GM12878 (cell line): ENCODE data around the gene TTC32. TPM values are rescaled to one million over a fixed set of nuclear protein-coding genes. Genes with fewer than 3 reads are reported as not detected.

Experiments used
- ATAC-seq: fragments of 200-7000 bp; cut with Tn5 transposase; 3 replicates; pipeline ENCODE4 v1.9.1; 2020; ENCODE audit warnings: mild to moderate bottlenecking, moderate library complexity
- BruUV-seq: library from RNA; stranded (reverse); fragments of 400-500 nt; replicated peaks from 2 replicates; lab custom pipeline; 2021; lab: Mats Ljungman, UMichigan
- CTCF ChIA-PET: fragments of 300-600 bp; sonication (Branson Sonifier 250); formaldehyde crosslinking; extraction: SDS; loops from one replicate; lab custom pipeline; 2021; ENCODE audit warnings: inconsistent platforms; lab: Yijun Ruan, JAX
- POLR2A ChIA-PET: fragments of 350-600 bp; formaldehyde crosslinking; extraction: SDS; loops from one replicate; lab custom pipeline; 2021; ENCODE audit warnings: inconsistent platforms; lab: Charles Lee
- RAD21 ChIA-PET: fragments of 300-600 bp; sonication (Branson Sonifier 250); formaldehyde crosslinking; loops from one replicate; lab custom pipeline; 2023; ENCODE audit warnings: antibody characterized with exemption; ENCODE audit not compliant: unreplicated experiment; lab: Charles Lee
- SMC1A ChIA-PET: fragments of 300-600 bp; sonication (Branson Sonifier 250); formaldehyde crosslinking; loops from one replicate; lab custom pipeline; 2023; ENCODE audit not compliant: unreplicated experiment, uncharacterized antibody; lab: Charles Lee
- DNase-seq: peaks from one replicate; pipeline ENCODE4 v3.0.0-alpha.2; 2011; ENCODE audit warnings: low read depth, low spot score
- FAIRE-seq: peaks from 3 replicates; lab custom pipeline; 2011; peaks lifted over from hg19 to GRCh38; lab: Jason Lieb, UNC
- H2AFZ ChIP-seq: 2 replicates; pipeline ENCODE4 v1.6.0; 2011; ENCODE audit warnings: low read depth, low read length, control low read depth; ENCODE audit not compliant: control insufficient read depth
- H3K27ac ChIP-seq: 2 replicates; pipeline ENCODE4 v1.5.1; 2011; ENCODE audit warnings: control low read depth; ENCODE audit not compliant: control insufficient read depth, insufficient read depth
- H3K27me3 ChIP-seq, 2 experiments: replicated peaks in 1 of 2; 2 replicates each; pipeline versions ENCODE4 v1.6.0 to v1.6.1; 2011; ENCODE audit warnings: low read length in 1 of 2; ENCODE audit not compliant: control insufficient read depth in 2 of 2, insufficient read depth in 2 of 2
- H3K36me3 ChIP-seq, 2 experiments: 2 replicates each; pipeline ENCODE4 v1.5.1; 2011; ENCODE audit warnings: low read length in 1 of 2; ENCODE audit not compliant: control insufficient read depth in 2 of 2, insufficient read depth in 2 of 2
- H3K4me1 ChIP-seq: 2 replicates; pipeline ENCODE4 v1.6.1; 2011; ENCODE audit warnings: mild to moderate bottlenecking, low read length, moderate library complexity, mixed read lengths; ENCODE audit not compliant: control insufficient read depth, insufficient read depth
- H3K4me2 ChIP-seq: 2 replicates; pipeline ENCODE4 v1.6.0; 2011; ENCODE audit warnings: control low read depth; ENCODE audit not compliant: control insufficient read depth, insufficient read depth
- H3K4me3 ChIP-seq: fragments of 200-600 bp; sonication (generic); 2 replicates; pipeline ENCODE4 v1.5.1; 2016
- H3K79me2 ChIP-seq: 2 replicates; pipeline ENCODE4 v1.6.0; 2011; ENCODE audit warnings: low read length; ENCODE audit not compliant: control insufficient read depth, insufficient read depth
- H3K9ac ChIP-seq: 2 replicates; pipeline ENCODE4 v1.8.0; 2011; ENCODE audit warnings: low read length, control low read depth, mixed read lengths; ENCODE audit not compliant: control insufficient read depth, insufficient read depth
- H3K9me3 ChIP-seq: replicated peaks from 3 replicates; pipeline ENCODE4 v1.5.1; 2011; ENCODE audit warnings: mild to moderate bottlenecking, low read length; ENCODE audit not compliant: control insufficient read depth, insufficient read depth
- H4K20me1 ChIP-seq: 2 replicates; pipeline ENCODE4 v1.6.0; 2011; ENCODE audit not compliant: control insufficient read depth, insufficient read depth
- ATF7 ChIP-seq: fragments of 450-650 bp; IDR thresholded peaks from 2 replicates; pipeline ENCODE4 v1.6.1; 2016; ENCODE audit warnings: low read depth, mild to moderate bottlenecking
- LARP7 ChIP-seq: fragments of 450-650 bp; IDR thresholded peaks from 2 replicates; pipeline ENCODE4 v1.6.1; 2017; ENCODE audit warnings: mild to moderate bottlenecking
- MAX ChIP-seq: IDR thresholded peaks from 2 replicates; pipeline ENCODE4 v1.6.1; 2012; ENCODE audit warnings: low read depth, low read length, improper control_type of control experiment
- RELA ChIP-seq: fragments of 450-650 bp; IDR thresholded peaks from 2 replicates; pipeline ENCODE4 v1.8.0; 2014; ENCODE audit warnings: borderline replicate concordance; ENCODE audit not compliant: partially characterized antibody
- YBX1 ChIP-seq: fragments of 450-650 bp; IDR thresholded peaks from 2 replicates; pipeline ENCODE4 v1.6.1; 2016; ENCODE audit warnings: antibody characterized with exemption
- WGBS: methylation state at CpG from one replicate; pipeline ENCODE4 v1.1.6; 2016; ENCODE audit warnings: low lambda C conversion rate; ENCODE audit not compliant: insufficient replicate concordance, insufficient coverage; ENCODE audit errors: missing lambda C conversion rate; 5-methylcytosine and 5-hydroxymethylcytosine counted together
- in situ Hi-C: fragments of 300-500 bp; cut with MboI; formaldehyde crosslinking; loops from 9 replicates; pipeline ENCODE4 v1.14.3; 2018; ENCODE audit warnings: mixed read lengths
- intact Hi-C: fragments of 100-400 bp; cut with micrococcal nuclease; formaldehyde crosslinking; loops from one replicate; pipeline ENCODE4 v1.14.2; 2022; ENCODE audit not compliant: unreplicated experiment
- polyA plus RNA-seq, 11 experiments: library from polyadenylated mRNA; depleted of rRNA in 4 of 11; unstranded in 6 of 11; stranded (reverse) in 5 of 11; fragments of >200 nt; fragmentation: Nextera tagmentation in 4 of 11; fragmentation: Illumina TruSeq in 1 of 11; extraction: Ambion mirVana in 4 of 11; extraction: Trizol in 1 of 11; gene quantifications; 1 replicate in 1 of 11; 2 replicates in 10 of 11; pipeline versions ENCODE4 v1.2.1 to v1.2.3, GENCODE V29; 2011 to 2016; ENCODE audit warnings: inconsistent platforms in 2 of 11, missing spikeins in 2 of 11, low read depth in 1 of 11
- total RNA-seq, 4 experiments: library from RNA; depleted of rRNA in 3 of 4; stranded (reverse); fragments of >200 nt in 3 of 4; fragmentation: Illumina TruSeq in 1 of 4; extraction: Trizol in 1 of 4; gene quantifications; 2 replicates each; pipeline versions ENCODE4 v1.2.1 to v1.2.3, GENCODE V29; 2013 to 2021

Gene TTC32
- total and polyA plus RNA-seq, 10 of the 15 experiments (the other 5 are each of a cell fraction or from before 2014, with no cell fraction given) = 11.1 to 30.0 (median 19.7) TPM

- intact Hi-C loops = no loop called here
- H3K79me2 ChIP-seq = no peaks in the 10 kb centered on the region
- TF ChIP-seq RELA = no peak
- no peak for TF ChIP-seq MAX
- TF ChIP-seq YBX1 = no peak
- no peak for TF ChIP-seq LARP7
- TF ChIP-seq ATF7 = no peak
- TF ChIP-seq, all 136 proteins: peak for 0
- Histone ChIP-seq H3K4me1 (no peaks in the 10 kb centered on the region), H3K27ac (no peak overlapping the region), H3K36me3 (no peaks in the 10 kb centered on the region), H3K27me3 (no peaks in the 10 kb centered on the region; a peak in 2 of 4 replicates), H2AFZ (no peak overlapping the region), H3K4me3 (no peak overlapping the region), H4K20me1 (no peaks in the 10 kb centered on the region), H3K4me2 (no peak overlapping the region), H3K9ac (no peak overlapping the region), H3K9me3 (no peaks in the 10 kb centered on the region)
- SMC1A ChIA-PET = no interaction called here
- RAD21 ChIA-PET = no interaction called here
- in situ Hi-C loops = no loop called here
- FAIRE-seq (no peak), ATAC-seq (no peak), DNase-seq (no peak)
- WGBS = 27% methylated on average over 4 of the region's 4 CpGs
- no TSS peak for BruUV-seq
- POLR2A ChIA-PET = no interaction called here
- CTCF ChIA-PET = no interaction called here
Measured at GRCh38 chr2:19847486-19847885, 54.3 kb downstream of the TTC32 start.

Other genes starting within 250 kb of the TTC32 start
- gene WDR35, start 88.1 kb upstream of the TTC32 start, total RNA-seq (2014; rRNA removed) = 7.3 and 8.1 TPM in 2 replicates
- 8.5 and 9.0 TPM in 2 replicates for gene WDR35, start 88.1 kb upstream of the TTC32 start, total RNA-seq (2014; rRNA removed; fragmentation: Illumina TruSeq; extraction: Trizol)
- 6.9 and 7.1 TPM in 2 replicates for gene WDR35, start 88.1 kb upstream of the TTC32 start, total RNA-seq (2021)
- 9.3 and 14.7 TPM in 2 replicates for gene WDR35, start 88.1 kb upstream of the TTC32 start, polyA plus RNA-seq (2011; rRNA removed)
- 6.4 and 8.2 TPM in 2 replicates for gene WDR35, start 88.1 kb upstream of the TTC32 start, polyA plus RNA-seq (2014; fragmentation: Illumina TruSeq; extraction: Trizol)
- gene WDR35, start 88.1 kb upstream of the TTC32 start, polyA plus RNA-seq (2014; fragmentation: Nextera tagmentation; extraction: Ambion mirVana) = 1 to 10 TPM; 3.0 to 3.2 TPM
- gene WDR35, start 88.1 kb upstream of the TTC32 start, polyA plus RNA-seq (2014; rRNA removed) = 4.6 and 5.4 TPM in 2 replicates
- gene WDR35, start 88.1 kb upstream of the TTC32 start, polyA plus RNA-seq (2016; fragmentation: Nextera tagmentation; extraction: Ambion mirVana) = 1 to 10 TPM; 3.9 to 6.1 TPM
- not detected in 2 replicates for gene MATN3, start 110.7 kb upstream of the TTC32 start, total RNA-seq (2014; rRNA removed)
- gene MATN3, start 110.7 kb upstream of the TTC32 start, total RNA-seq (2014; rRNA removed; fragmentation: Illumina TruSeq; extraction: Trizol) = not detected in 2 replicates
- gene MATN3, start 110.7 kb upstream of the TTC32 start, total RNA-seq (2021) = not detected in 2 replicates
- gene MATN3, start 110.7 kb upstream of the TTC32 start, polyA plus RNA-seq (2011; rRNA removed) = not detected in 2 replicates
- gene MATN3, start 110.7 kb upstream of the TTC32 start, polyA plus RNA-seq (2014; fragmentation: Illumina TruSeq; extraction: Trizol) = not detected in 2 replicates
- gene MATN3, start 110.7 kb upstream of the TTC32 start, polyA plus RNA-seq (2014; fragmentation: Nextera tagmentation; extraction: Ambion mirVana) = not detected
- gene MATN3, start 110.7 kb upstream of the TTC32 start, polyA plus RNA-seq (2014; rRNA removed) = not detected in 2 replicates
- under 1 TPM in 1 of 2 experiments, not detected in 1; 0.09 TPM for gene MATN3, start 110.7 kb upstream of the TTC32 start, polyA plus RNA-seq (2016; fragmentation: Nextera tagmentation; extraction: Ambion mirVana)
- 17.8 and 21.2 TPM in 2 replicates for gene LAPTM4A, start 149.6 kb upstream of the TTC32 start, total RNA-seq (2014; rRNA removed)
- gene LAPTM4A, start 149.6 kb upstream of the TTC32 start, total RNA-seq (2014; rRNA removed; fragmentation: Illumina TruSeq; extraction: Trizol) = 23.9 and 25.6 TPM in 2 replicates
- 26.9 and 27.2 TPM in 2 replicates for gene LAPTM4A, start 149.6 kb upstream of the TTC32 start, total RNA-seq (2021)
- gene LAPTM4A, start 149.6 kb upstream of the TTC32 start, polyA plus RNA-seq (2011; rRNA removed) = 107 and 126 TPM in 2 replicates
- 38.5 and 52.1 TPM in 2 replicates for gene LAPTM4A, start 149.6 kb upstream of the TTC32 start, polyA plus RNA-seq (2014; fragmentation: Illumina TruSeq; extraction: Trizol)
- gene LAPTM4A, start 149.6 kb upstream of the TTC32 start, polyA plus RNA-seq (2014; fragmentation: Nextera tagmentation; extraction: Ambion mirVana) = 10 to 100 TPM; 77.2 to 87.8 TPM
- gene LAPTM4A, start 149.6 kb upstream of the TTC32 start, polyA plus RNA-seq (2014; rRNA removed) = 22.8 and 24.7 TPM in 2 replicates
- gene LAPTM4A, start 149.6 kb upstream of the TTC32 start, polyA plus RNA-seq (2016; fragmentation: Nextera tagmentation; extraction: Ambion mirVana) = 10 to 100 TPM; 53.1 to 62.2 TPM